GM23338 (cell line): ENCODE measurements around the gene BBS10. TPM values are rescaled to one million over a fixed set of nuclear protein-coding genes. Genes with fewer than 3 reads are reported as not detected.
"Not testable (repeated sequence)": the region's sequence is repeated elsewhere in the genome, so short reads cannot be mapped to it uniquely, and the experiment has no call there.

ENCODE experiments used
- ATAC-seq: fragments of 200-7000 bp; cut with Tn5 transposase; 3 replicates; pipeline ENCODE4 v1.9.1; 2020
- DNase-seq: peaks from one replicate; pipeline ENCODE4 v3.0.0-alpha.2; 2015; ENCODE audit warnings: low spot score
- H2AFZ ChIP-seq: fragments of 200-600 bp; sonication (generic); 2 replicates; pipeline ENCODE4 v1.8.0; 2016; ENCODE audit warnings: antibody characterized with exemption, mild to moderate bottlenecking, moderate library complexity
- H3F3A ChIP-seq: fragments of 200-600 bp; sonication (generic); replicated peaks from 2 replicates; pipeline ENCODE4 v1.8.0; 2017; ENCODE audit warnings: antibody characterized with exemption, mixed run types, low read depth
- H3K27ac ChIP-seq: fragments of 200-600 bp; sonication (generic); 2 replicates; pipeline ENCODE4 v1.6.1; 2016; ENCODE audit warnings: low read depth
- H3K27me3 ChIP-seq: fragments of 200-600 bp; sonication (generic); 2 replicates; pipeline ENCODE4 v1.8.0; 2016; ENCODE audit warnings: mild to moderate bottlenecking, mixed run types, moderate library complexity; ENCODE audit not compliant: insufficient read depth
- H3K36me3 ChIP-seq: fragments of 200-600 bp; sonication (generic); 2 replicates; pipeline ENCODE4 v1.8.0; 2016; ENCODE audit warnings: mild to moderate bottlenecking; ENCODE audit not compliant: insufficient read depth
- H3K4me1 ChIP-seq: fragments of 200-600 bp; sonication (generic); 2 replicates; pipeline ENCODE4 v1.8.0; 2016; ENCODE audit warnings: mild to moderate bottlenecking, moderate library complexity; ENCODE audit not compliant: insufficient read depth
- H3K4me2 ChIP-seq: fragments of 200-600 bp; sonication (generic); 2 replicates; pipeline ENCODE4 v1.7.1; 2017; ENCODE audit warnings: mixed run types
- H3K4me3 ChIP-seq: fragments of 200-600 bp; sonication (generic); 2 replicates; pipeline ENCODE4 v1.6.1; 2016; ENCODE audit warnings: mixed run types
- H3K79me2 ChIP-seq: fragments of 200-600 bp; sonication (generic); replicated peaks from 2 replicates; pipeline ENCODE4 v1.8.0; 2017; ENCODE audit warnings: mild to moderate bottlenecking; ENCODE audit not compliant: insufficient read depth
- H3K9me2 ChIP-seq: fragments of 200-600 bp; sonication (generic); 2 replicates; pipeline ENCODE4 v1.8.0; 2017; ENCODE audit not compliant: insufficient read depth
- H4K20me1 ChIP-seq: fragments of 200-600 bp; sonication (generic); replicated peaks from 2 replicates; pipeline ENCODE4 v1.8.0; 2017; ENCODE audit warnings: mild to moderate bottlenecking; ENCODE audit not compliant: insufficient read depth
- H3K27ac Mint-ChIP-seq: 2 replicates; pipeline ENCODE4 v1.8.0; 2020; ENCODE audit warnings: inconsistent platforms, mild to moderate bottlenecking, moderate library complexity, mixed read lengths
- H3K27me3 Mint-ChIP-seq: 3 replicates; pipeline ENCODE4 v1.8.0; 2022; ENCODE audit warnings: low read depth, mild to moderate bottlenecking, moderate library complexity, mixed read lengths, inconsistent platforms; ENCODE audit not compliant: insufficient read depth, poor library complexity
- H3K36me3 Mint-ChIP-seq: 3 replicates; pipeline ENCODE4 v1.8.0; 2021; ENCODE audit warnings: low read depth, mild to moderate bottlenecking, inconsistent platforms, moderate library complexity, mixed read lengths
- H3K4me1 Mint-ChIP-seq: 3 replicates; pipeline ENCODE4 v1.8.0; 2020; ENCODE audit warnings: mild to moderate bottlenecking, inconsistent platforms, mixed read lengths
- H3K4me3 Mint-ChIP-seq: 3 replicates; pipeline ENCODE4 v1.8.0; 2021; ENCODE audit warnings: moderate library complexity, mild to moderate bottlenecking, inconsistent platforms, mixed read lengths
- H3K9me3 Mint-ChIP-seq: 3 replicates; pipeline ENCODE4 v1.8.0; 2020; ENCODE audit warnings: moderate library complexity, mild to moderate bottlenecking, inconsistent platforms, mixed read lengths
- CREB1 ChIP-seq: fragments of 250-450 bp; sonication (Bioruptor Pico); IDR thresholded peaks from 2 replicates; pipeline ENCODE4 v1.5.0; 2020; ENCODE audit warnings: low read depth, mild to moderate bottlenecking, moderate library complexity
- EZH2 ChIP-seq: fragments of 200-600 bp; sonication (generic); IDR thresholded peaks from one replicate; pipeline ENCODE4 v1.8.0; 2017; ENCODE audit warnings: antibody characterized with exemption, mild to moderate bottlenecking, low read depth; ENCODE audit not compliant: unreplicated experiment
- JUNB ChIP-seq: IDR thresholded peaks from one replicate; pipeline ENCODE4 v1.6.1; 2016; ENCODE audit warnings: antibody characterized with exemption; ENCODE audit not compliant: unreplicated experiment
- POLR2AphosphoS5 ChIP-seq: IDR thresholded peaks from 2 replicates; pipeline ENCODE4 v1.6.1; 2016; ENCODE audit warnings: antibody characterized with exemption, low read depth
- STAT1 ChIP-seq: IDR thresholded peaks from one replicate; pipeline ENCODE4 v1.6.1; 2016; ENCODE audit warnings: antibody characterized with exemption; ENCODE audit not compliant: unreplicated experiment
- ZNF114 ChIP-seq: fragments of 250-450 bp; sonication (Bioruptor Pico); IDR thresholded peaks from 2 replicates; pipeline ENCODE4 v1.5.0; 2020; ENCODE audit warnings: mild to moderate bottlenecking, moderate library complexity
- ZNF331 ChIP-seq: fragments of 250-450 bp; sonication (Bioruptor Pico); IDR thresholded peaks from 2 replicates; pipeline ENCODE4 v1.5.0; 2020; ENCODE audit warnings: low read depth, mild to moderate bottlenecking, moderate library complexity
- polyA plus RNA-seq: library from polyadenylated mRNA; unstranded; fragments of >200 nt; fragmentation: Nextera tagmentation; extraction: Ambion mirVana; gene quantifications from 2 replicates; pipeline ENCODE4 v1.2.1, GENCODE V29; 2016
- total RNA-seq: library from RNA; depleted of rRNA; stranded (reverse); fragments of >200 nt; shearing (Covaris generic); gene quantifications from 2 replicates; pipeline ENCODE4 v1.2.3, GENCODE V29; 2014
- TF ChIP-seq, protein P1 (sequence below): fragments of 250-450 bp; sonication (Bioruptor Pico); IDR thresholded peaks from 2 replicates; pipeline ENCODE4 v1.5.0; 2020; ENCODE audit warnings: mild to moderate bottlenecking, moderate library complexity
- TF ChIP-seq, protein P2 (sequence below): IDR thresholded peaks from one replicate; pipeline ENCODE4 v1.6.1; 2018; ENCODE audit warnings: antibody characterized with exemption; ENCODE audit not compliant: unreplicated experiment
- TF ChIP-seq, protein P3 (sequence below): IDR thresholded peaks from 2 replicates; pipeline ENCODE4 v1.6.1; 2016; ENCODE audit warnings: antibody characterized with exemption

The BBS10 gene
- total and polyA plus RNA-seq, 2 experiments from 2014 or later: 5.2 to 12.8 TPM

DNA sequence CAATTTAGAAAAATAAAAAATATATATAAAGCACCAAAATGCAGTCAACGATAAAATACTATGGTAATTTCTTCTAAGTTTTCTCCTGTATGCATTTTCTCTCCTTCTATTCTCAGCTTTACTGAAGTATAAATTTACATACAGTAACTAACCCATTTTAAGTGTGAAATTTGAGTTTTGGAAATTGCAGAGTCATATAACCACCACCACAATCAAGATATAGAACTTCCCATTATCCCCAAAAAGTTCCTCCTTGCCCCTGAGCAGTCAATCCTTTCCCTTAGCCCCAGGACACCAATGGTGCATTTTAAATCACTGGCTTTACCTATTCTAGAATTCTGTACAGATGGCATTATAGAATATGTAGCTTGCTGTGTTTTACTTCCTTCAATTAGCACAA lies 31.0 kb upstream of the BBS10 start (continued):
- TF ChIP-seq, protein P1, sequence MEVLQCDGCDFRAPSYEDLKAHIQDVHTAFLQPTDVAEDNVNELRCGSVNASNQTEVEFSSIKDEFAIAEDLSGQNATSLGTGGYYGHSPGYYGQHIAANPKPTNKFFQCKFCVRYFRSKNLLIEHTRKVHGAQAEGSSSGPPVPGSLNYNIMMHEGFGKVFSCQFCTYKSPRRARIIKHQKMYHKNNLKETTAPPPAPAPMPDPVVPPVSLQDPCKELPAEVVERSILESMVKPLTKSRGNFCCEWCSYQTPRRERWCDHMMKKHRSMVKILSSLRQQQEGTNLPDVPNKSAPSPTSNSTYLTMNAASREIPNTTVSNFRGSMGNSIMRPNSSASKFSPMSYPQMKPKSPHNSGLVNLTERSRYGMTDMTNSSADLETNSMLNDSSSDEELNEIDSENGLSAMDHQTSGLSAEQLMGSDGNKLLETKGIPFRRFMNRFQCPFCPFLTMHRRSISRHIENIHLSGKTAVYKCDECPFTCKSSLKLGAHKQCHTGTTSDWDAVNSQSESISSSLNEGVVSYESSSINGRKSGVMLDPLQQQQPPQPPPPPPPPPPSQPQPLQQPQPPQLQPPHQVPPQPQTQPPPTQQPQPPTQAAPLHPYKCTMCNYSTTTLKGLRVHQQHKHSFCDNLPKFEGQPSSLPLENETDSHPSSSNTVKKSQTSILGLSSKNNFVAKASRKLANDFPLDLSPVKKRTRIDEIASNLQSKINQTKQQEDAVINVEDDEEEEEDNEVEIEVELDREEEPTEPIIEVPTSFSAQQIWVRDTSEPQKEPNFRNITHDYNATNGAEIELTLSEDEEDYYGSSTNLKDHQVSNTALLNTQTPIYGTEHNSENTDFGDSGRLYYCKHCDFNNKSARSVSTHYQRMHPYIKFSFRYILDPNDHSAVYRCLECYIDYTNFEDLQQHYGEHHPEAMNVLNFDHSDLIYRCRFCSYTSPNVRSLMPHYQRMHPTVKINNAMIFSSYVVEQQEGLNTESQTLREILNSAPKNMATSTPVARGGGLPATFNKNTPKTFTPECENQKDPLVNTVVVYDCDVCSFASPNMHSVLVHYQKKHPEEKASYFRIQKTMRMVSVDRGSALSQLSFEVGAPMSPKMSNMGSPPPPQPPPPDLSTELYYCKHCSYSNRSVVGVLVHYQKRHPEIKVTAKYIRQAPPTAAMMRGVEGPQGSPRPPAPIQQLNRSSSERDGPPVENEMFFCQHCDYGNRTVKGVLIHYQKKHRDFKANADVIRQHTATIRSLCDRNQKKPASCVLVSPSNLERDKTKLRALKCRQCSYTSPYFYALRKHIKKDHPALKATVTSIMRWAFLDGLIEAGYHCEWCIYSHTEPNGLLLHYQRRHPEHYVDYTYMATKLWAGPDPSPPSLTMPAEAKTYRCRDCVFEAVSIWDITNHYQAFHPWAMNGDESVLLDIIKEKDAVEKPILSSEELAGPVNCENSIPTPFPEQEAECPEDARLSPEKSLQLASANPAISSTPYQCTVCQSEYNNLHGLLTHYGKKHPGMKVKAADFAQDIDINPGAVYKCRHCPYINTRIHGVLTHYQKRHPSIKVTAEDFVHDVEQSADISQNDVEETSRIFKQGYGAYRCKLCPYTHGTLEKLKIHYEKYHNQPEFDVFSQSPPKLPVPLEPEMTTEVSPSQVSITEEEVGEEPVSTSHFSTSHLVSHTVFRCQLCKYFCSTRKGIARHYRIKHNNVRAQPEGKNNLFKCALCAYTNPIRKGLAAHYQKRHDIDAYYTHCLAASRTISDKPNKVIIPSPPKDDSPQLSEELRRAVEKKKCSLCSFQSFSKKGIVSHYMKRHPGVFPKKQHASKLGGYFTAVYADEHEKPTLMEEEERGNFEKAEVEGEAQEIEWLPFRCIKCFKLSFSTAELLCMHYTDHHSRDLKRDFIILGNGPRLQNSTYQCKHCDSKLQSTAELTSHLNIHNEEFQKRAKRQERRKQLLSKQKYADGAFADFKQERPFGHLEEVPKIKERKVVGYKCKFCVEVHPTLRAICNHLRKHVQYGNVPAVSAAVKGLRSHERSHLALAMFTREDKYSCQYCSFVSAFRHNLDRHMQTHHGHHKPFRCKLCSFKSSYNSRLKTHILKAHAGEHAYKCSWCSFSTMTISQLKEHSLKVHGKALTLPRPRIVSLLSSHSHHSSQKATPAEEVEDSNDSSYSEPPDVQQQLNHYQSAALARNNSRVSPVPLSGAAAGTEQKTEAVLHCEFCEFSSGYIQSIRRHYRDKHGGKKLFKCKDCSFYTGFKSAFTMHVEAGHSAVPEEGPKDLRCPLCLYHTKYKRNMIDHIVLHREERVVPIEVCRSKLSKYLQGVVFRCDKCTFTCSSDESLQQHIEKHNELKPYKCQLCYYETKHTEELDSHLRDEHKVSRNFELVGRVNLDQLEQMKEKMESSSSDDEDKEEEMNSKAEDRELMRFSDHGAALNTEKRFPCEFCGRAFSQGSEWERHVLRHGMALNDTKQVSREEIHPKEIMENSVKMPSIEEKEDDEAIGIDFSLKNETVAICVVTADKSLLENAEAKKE (CRISPR knock-in tag): no peak
- TF ChIP-seq STAT1 (no peak), ZNF331 (CRISPR knock-in tag) (no peak), POLR2AphosphoS5 (no peak)

DNA sequence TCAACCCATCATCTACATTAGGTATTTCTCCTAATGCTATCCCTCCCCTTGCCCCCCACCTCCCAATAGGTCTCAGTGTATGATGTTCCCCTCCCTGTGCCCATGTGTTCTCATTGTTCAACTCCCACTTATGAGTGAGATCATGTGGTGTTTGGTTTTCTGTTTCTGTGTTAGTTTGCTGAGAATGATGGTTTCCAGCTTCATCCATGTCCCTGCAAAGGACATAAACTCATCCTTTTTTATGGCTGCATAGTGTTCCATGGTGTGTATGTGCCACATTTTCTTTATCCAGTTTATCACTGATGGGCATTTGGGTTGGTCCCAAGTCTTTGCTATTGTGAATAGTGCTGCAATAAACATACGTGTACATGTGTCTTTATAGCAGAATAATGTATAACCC lies 28.7 kb upstream of the BBS10 start:
- H3K36me3 ChIP-seq, H2AFZ ChIP-seq, DNase-seq, H3K79me2 ChIP-seq, H3K9me2 ChIP-seq, ATAC-seq, H3K4me2 ChIP-seq, H4K20me1 ChIP-seq, H3K9me3 Mint-ChIP-seq, H3K4me3 ChIP-seq, H3F3A ChIP-seq, H3K4me3 Mint-ChIP-seq, H3K27me3 ChIP-seq, H3K27ac Mint-ChIP-seq, H3K27me3 Mint-ChIP-seq, H3K4me1 ChIP-seq, H3K4me1 Mint-ChIP-seq, H3K27ac ChIP-seq: not testable (repeated sequence)
- peaks cover 16% of the 10 kb centered on the region; the same call in 2 of the 3 replicates for H3K36me3 Mint-ChIP-seq

DNA sequence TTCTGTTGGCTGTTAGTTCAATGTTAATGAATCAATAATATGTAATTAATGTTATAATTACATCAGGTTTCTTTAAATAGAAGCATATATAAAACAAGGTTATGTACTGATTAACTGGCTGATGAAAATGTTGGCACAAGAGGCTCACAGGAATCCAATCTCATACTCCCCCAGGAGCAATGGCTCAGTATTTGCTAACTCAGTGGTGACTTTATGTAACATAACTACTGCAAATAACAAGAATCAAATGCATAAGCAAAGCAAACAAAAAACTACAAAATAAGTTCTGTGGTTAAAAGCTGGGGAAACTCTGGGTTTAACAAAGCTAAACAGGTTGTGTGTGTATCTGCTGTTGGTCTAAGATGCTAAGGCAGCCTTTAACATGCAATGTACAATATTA lies 27.7 kb upstream of the BBS10 start:
- H3K9me3 Mint-ChIP-seq: no peaks in the 10 kb centered on the region
- H3K4me3 Mint-ChIP-seq: no peak overlapping the region
- Histone ChIP-seq H3K79me2 (no peaks in the 10 kb centered on the region), H3K9me2 (no peaks in the 10 kb centered on the region), H3K27me3 (no peaks in the 10 kb centered on the region), H3F3A (no peaks in the 10 kb centered on the region), H3K4me2 (no peak overlapping the region), H3K4me3 (no peak overlapping the region), H3K36me3 (peaks cover 4% of the 10 kb centered on the region; the same call in 1 of the 2 replicates), H4K20me1 (no peaks in the 10 kb centered on the region), H3K27ac (no peak overlapping the region), H3K4me1 (no peaks in the 10 kb centered on the region), H2AFZ (no peak overlapping the region)
- H3K36me3 Mint-ChIP-seq: peaks cover 16% of the 10 kb centered on the region; the same call in 2 of the 3 replicates
- H3K27ac Mint-ChIP-seq: no peak overlapping the region
- no peaks in the 10 kb centered on the region for H3K27me3 Mint-ChIP-seq
- no peaks in the 10 kb centered on the region for H3K4me1 Mint-ChIP-seq
- DNase-seq: no peak
- no peak for ATAC-seq
- TF ChIP-seq, protein P2, sequence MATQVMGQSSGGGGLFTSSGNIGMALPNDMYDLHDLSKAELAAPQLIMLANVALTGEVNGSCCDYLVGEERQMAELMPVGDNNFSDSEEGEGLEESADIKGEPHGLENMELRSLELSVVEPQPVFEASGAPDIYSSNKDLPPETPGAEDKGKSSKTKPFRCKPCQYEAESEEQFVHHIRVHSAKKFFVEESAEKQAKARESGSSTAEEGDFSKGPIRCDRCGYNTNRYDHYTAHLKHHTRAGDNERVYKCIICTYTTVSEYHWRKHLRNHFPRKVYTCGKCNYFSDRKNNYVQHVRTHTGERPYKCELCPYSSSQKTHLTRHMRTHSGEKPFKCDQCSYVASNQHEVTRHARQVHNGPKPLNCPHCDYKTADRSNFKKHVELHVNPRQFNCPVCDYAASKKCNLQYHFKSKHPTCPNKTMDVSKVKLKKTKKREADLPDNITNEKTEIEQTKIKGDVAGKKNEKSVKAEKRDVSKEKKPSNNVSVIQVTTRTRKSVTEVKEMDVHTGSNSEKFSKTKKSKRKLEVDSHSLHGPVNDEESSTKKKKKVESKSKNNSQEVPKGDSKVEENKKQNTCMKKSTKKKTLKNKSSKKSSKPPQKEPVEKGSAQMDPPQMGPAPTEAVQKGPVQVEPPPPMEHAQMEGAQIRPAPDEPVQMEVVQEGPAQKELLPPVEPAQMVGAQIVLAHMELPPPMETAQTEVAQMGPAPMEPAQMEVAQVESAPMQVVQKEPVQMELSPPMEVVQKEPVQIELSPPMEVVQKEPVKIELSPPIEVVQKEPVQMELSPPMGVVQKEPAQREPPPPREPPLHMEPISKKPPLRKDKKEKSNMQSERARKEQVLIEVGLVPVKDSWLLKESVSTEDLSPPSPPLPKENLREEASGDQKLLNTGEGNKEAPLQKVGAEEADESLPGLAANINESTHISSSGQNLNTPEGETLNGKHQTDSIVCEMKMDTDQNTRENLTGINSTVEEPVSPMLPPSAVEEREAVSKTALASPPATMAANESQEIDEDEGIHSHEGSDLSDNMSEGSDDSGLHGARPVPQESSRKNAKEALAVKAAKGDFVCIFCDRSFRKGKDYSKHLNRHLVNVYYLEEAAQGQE: no peak
- TF ChIP-seq ZNF331 (CRISPR knock-in tag) (no peak), EZH2 (no peak), ZNF114 (CRISPR knock-in tag) (no peak), CREB1 (CRISPR knock-in tag) (no peak), JUNB (no peak), POLR2AphosphoS5 (no peak)
- TF ChIP-seq, protein P3, sequence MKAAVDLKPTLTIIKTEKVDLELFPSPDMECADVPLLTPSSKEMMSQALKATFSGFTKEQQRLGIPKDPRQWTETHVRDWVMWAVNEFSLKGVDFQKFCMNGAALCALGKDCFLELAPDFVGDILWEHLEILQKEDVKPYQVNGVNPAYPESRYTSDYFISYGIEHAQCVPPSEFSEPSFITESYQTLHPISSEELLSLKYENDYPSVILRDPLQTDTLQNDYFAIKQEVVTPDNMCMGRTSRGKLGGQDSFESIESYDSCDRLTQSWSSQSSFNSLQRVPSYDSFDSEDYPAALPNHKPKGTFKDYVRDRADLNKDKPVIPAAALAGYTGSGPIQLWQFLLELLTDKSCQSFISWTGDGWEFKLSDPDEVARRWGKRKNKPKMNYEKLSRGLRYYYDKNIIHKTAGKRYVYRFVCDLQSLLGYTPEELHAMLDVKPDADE: no peak
